ENCODE measurements around the gene MYT1. TPM values are rescaled to one million over a fixed set of nuclear protein-coding genes. Genes with fewer than 3 reads are reported as not detected.
"Not testable (repeated sequence)": the region's sequence is repeated elsewhere in the genome, so short reads cannot be mapped to it uniquely, and the experiment has no call there.

MYT1 gene
- total and polyA plus RNA-seq, 2 donors (not counting 1 experiment from before 2014, with no cell fraction given) = not detected

DNA sequence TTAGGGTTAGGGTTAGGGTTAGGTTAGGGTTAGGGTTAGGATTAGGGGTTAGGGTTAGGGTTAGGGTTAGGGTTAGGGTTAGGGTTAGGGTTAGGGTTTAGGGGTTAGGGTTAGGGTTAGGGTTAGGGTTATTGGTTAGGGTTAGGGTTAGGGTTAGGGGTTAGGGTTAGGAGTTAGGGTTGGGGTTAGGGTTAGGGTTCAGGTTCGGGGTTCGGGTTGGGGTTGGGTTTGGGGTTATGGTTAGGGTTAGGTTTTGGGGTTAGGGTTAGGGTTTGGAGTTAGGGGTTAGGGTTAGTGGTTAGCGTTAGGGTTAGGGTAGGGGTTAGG is 123.0 kb downstream of the MYT1 start:
- not testable (repeated sequence) for H3K27me3 ChIP-seq (ENCODE audit: control insufficient read depth, insufficient read depth, low read length); H3K9me3 ChIP-seq (ENCODE audit: control insufficient read depth, insufficient read depth, low read depth, low read length)

More for the DNA sequence above, 123.0 kb downstream of the MYT1 start:
- H3K9ac ChIP-seq (ENCODE audit: insufficient read depth, low read length); H3K4me2 ChIP-seq (ENCODE audit: extremely low read depth, insufficient read depth, low read length); H3K4me3 ChIP-seq (replicated peaks in 1 of 4; ENCODE audit: control extremely low read depth in 1 of 4, insufficient read depth in 1 of 4, low read depth in 3 of 4, low read length in 4 of 4); H3K4me1 ChIP-seq (ENCODE audit: control insufficient read depth, extremely low read depth, insufficient read depth, low read length); H2AFZ ChIP-seq (ENCODE audit: low read length); H3K27ac ChIP-seq (ENCODE audit: insufficient read depth, low read length); H4K20me1 ChIP-seq (ENCODE audit: control insufficient read depth, extremely low read depth, insufficient read depth, low read length); H3K36me3 ChIP-seq (ENCODE audit: control insufficient read depth, insufficient read depth, low read length); H3K79me2 ChIP-seq (ENCODE audit: control insufficient read depth, insufficient read depth, low read length); DNase-seq (ENCODE audit: low read depth in 2 of 2): not testable (repeated sequence)

Other genes with a start within 250 kb of the MYT1 start
- gene UCKL1, start 208.0 kb upstream of the MYT1 start, total RNA-seq = 20.8 and 27.9 TPM in 2 replicates
- gene UCKL1, start 208.0 kb upstream of the MYT1 start, polyA plus RNA-seq = 16.4 and 16.7 TPM in 2 replicates
- gene ZNF512B, start 194.5 kb upstream of the MYT1 start, total RNA-seq = 6.4 and 8.4 TPM in 2 replicates
- 3.5 and 3.7 TPM in 2 replicates for gene ZNF512B, start 194.5 kb upstream of the MYT1 start, polyA plus RNA-seq
- 0.77 and 0.99 TPM in 2 replicates for gene SAMD10, start 184.8 kb upstream of the MYT1 start, total RNA-seq
- 0.37 and 0.86 TPM in 2 replicates for gene SAMD10, start 184.8 kb upstream of the MYT1 start, polyA plus RNA-seq
- gene PRPF6, start 183.3 kb upstream of the MYT1 start, total RNA-seq = 52.0 and 55.2 TPM in 2 replicates
- gene PRPF6, start 183.3 kb upstream of the MYT1 start, polyA plus RNA-seq = 28.2 and 40.5 TPM in 2 replicates
- gene C20orf204, start 128.3 kb upstream of the MYT1 start, total RNA-seq = 0.26 and 0.66 TPM in 2 replicates
- gene C20orf204, start 128.3 kb upstream of the MYT1 start, polyA plus RNA-seq = 0.02 TPM in 2 replicates
- gene SOX18, start 114.8 kb upstream of the MYT1 start, total RNA-seq = not detected in 2 replicates
- gene SOX18, start 114.8 kb upstream of the MYT1 start, polyA plus RNA-seq = not detected in 2 replicates
- 23.9 and 25.2 TPM in 2 replicates for gene TCEA2, start 101.3 kb upstream of the MYT1 start, total RNA-seq
- 12.7 and 17.1 TPM in 2 replicates for gene TCEA2, start 101.3 kb upstream of the MYT1 start, polyA plus RNA-seq
- gene RGS19, start 84.9 kb upstream of the MYT1 start, total RNA-seq = 9.1 and 11.6 TPM in 2 replicates
- gene RGS19, start 84.9 kb upstream of the MYT1 start, polyA plus RNA-seq = 5.5 and 5.8 TPM in 2 replicates
- 2.6 and 4.1 TPM in 2 replicates for gene OPRL1, start 84.4 kb upstream of the MYT1 start, total RNA-seq
- 0.17 and 0.49 TPM in 2 replicates for gene OPRL1, start 84.4 kb upstream of the MYT1 start, polyA plus RNA-seq
- gene LKAAEAR1, start 80.1 kb upstream of the MYT1 start, total RNA-seq = not detected in 2 replicates
- gene LKAAEAR1, start 80.1 kb upstream of the MYT1 start, polyA plus RNA-seq = not detected in 2 replicates
- gene NPBWR2, start 56.9 kb upstream of the MYT1 start, total RNA-seq = not detected in 2 replicates
- gene NPBWR2, start 56.9 kb upstream of the MYT1 start, polyA plus RNA-seq = not detected in 2 replicates
- 39.5 and 68.8 TPM in 2 replicates for gene PCMTD2, start 91.3 kb downstream of the MYT1 start, total RNA-seq
- gene PCMTD2, start 91.3 kb downstream of the MYT1 start, polyA plus RNA-seq = 28.8 and 42.9 TPM in 2 replicates